ENCODE data around the gene APCDD1L.

DNA sequence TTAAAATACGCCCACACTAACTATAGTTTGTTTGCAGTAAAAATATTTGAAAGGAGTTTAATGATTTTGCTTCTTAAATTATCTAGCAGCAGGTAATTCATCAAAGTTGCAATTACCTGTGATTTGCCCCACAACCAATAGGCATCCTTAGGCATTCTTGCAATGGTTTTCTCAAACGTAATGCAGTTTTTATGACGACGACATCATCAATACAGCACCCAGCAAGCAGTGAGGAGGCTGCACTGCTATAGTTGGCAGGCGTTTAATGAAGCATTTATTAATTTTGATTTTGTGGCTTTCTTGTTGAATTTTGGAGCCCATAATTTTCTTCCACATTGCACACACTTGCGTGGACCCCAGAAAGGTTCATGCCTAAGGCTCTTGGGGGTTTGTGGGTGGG lies 28.1 kb upstream of the APCDD1L start:
- TF ChIP-seq, protein P1, sequence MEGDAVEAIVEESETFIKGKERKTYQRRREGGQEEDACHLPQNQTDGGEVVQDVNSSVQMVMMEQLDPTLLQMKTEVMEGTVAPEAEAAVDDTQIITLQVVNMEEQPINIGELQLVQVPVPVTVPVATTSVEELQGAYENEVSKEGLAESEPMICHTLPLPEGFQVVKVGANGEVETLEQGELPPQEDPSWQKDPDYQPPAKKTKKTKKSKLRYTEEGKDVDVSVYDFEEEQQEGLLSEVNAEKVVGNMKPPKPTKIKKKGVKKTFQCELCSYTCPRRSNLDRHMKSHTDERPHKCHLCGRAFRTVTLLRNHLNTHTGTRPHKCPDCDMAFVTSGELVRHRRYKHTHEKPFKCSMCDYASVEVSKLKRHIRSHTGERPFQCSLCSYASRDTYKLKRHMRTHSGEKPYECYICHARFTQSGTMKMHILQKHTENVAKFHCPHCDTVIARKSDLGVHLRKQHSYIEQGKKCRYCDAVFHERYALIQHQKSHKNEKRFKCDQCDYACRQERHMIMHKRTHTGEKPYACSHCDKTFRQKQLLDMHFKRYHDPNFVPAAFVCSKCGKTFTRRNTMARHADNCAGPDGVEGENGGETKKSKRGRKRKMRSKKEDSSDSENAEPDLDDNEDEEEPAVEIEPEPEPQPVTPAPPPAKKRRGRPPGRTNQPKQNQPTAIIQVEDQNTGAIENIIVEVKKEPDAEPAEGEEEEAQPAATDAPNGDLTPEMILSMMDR (IDR thresholded peaks at IDR 0.05) = no peak
- no peak for TF ChIP-seq POLR2A (IDR thresholded peaks at IDR 0.05)

Measured in heart left ventricle (tissue), 13 donors.